ENCODE measurements around the gene CCNF.

Gene CCNF

GRCh38 chr16:2472885-2473445 is 43.7 kb downstream of the CCNF start:
- TF ChIP-seq MAX (IDR thresholded peaks at IDR 0.05), result no peak
- TF ChIP-seq CEBPB (IDR thresholded peaks at IDR 0.05), result no peak
- no peak for TF ChIP-seq EGR1 (IDR thresholded peaks at IDR 0.05)
- no peak for TF ChIP-seq RAD21 (IDR thresholded peaks at IDR 0.05; ENCODE audit: low read depth)
- no peak for TF ChIP-seq YY1 (IDR thresholded peaks at IDR 0.05; ENCODE audit: low read depth)
- TF ChIP-seq CREB1 (IDR thresholded peaks at IDR 0.05; ENCODE audit: low read depth), result no peak
- no peak for TF ChIP-seq FOXM1 (IDR thresholded peaks at IDR 0.05; ENCODE audit: borderline replicate concordance, low read depth)
- no peak for TF ChIP-seq TCF12 (IDR thresholded peaks at IDR 0.05; ENCODE audit: low read depth)
- TF ChIP-seq REST (IDR thresholded peaks at IDR 0.05; ENCODE audit: low read depth), result no peak
- TF ChIP-seq NFIC (IDR thresholded peaks at IDR 0.05), result no peak
- TF ChIP-seq EP300 (IDR thresholded peaks at IDR 0.05; ENCODE audit: borderline replicate concordance), result no peak
- no peak for TF ChIP-seq TEAD4 (IDR thresholded peaks at IDR 0.05)

- TF ChIP-seq ZBTB7A (IDR thresholded peaks at IDR 0.05; ENCODE audit: low read depth) (peak; percentile 74), CREB1 (IDR thresholded peaks at IDR 0.05; ENCODE audit: low read depth) (no peak), USF1 (IDR thresholded peaks at IDR 0.05) (no peak), TEAD4 (IDR thresholded peaks at IDR 0.05) (no peak), TCF12 (IDR thresholded peaks at IDR 0.05; ENCODE audit: low read depth) (no peak)
Observed at GRCh38 chr16:2473446-2473926, 44.2 kb downstream of the CCNF start.

GRCh38 chr16:2473999-2474876 is 45.0 kb downstream of the CCNF start:
- TF ChIP-seq TEAD4 (IDR thresholded peaks at IDR 0.05) (no peak), ZBTB7A (IDR thresholded peaks at IDR 0.05; ENCODE audit: low read depth) (peak; percentile 16; the same call in 1 of the 2 replicates), MAX (IDR thresholded peaks at IDR 0.05) (peak; percentile 75), EGR1 (IDR thresholded peaks at IDR 0.05) (no peak)

- TF ChIP-seq TCF12 (IDR thresholded peaks at IDR 0.05; ENCODE audit: low read depth) (no peak), TAF1 (IDR thresholded peaks at IDR 0.05; ENCODE audit: low read depth) (peak; percentile 51)
Observed at GRCh38 chr16:2474877-2475412, 45.7 kb downstream of the CCNF start, which contains the start of gene TBC1D24. TBC1D24 (plus strand) TSS chr16:2475127; CDS start chr16:2496149, 21,022 bp downstream.

- TF ChIP-seq RAD21 (IDR thresholded peaks at IDR 0.05; ENCODE audit: low read depth) (no peak), CEBPB (IDR thresholded peaks at IDR 0.05) (peak; percentile 32; the same call in 1 of the 2 replicates), YY1 (IDR thresholded peaks at IDR 0.05; ENCODE audit: low read depth) (no peak), EGR1 (IDR thresholded peaks at IDR 0.05) (no peak), ZBTB7A (IDR thresholded peaks at IDR 0.05; ENCODE audit: low read depth) (peak; percentile 86; the same call in 1 of the 2 replicates)
Observed at GRCh38 chr16:2475413-2476344, 46.4 kb downstream of the CCNF start.

- TF ChIP-seq FOXM1 (IDR thresholded peaks at IDR 0.05; ENCODE audit: borderline replicate concordance, low read depth), result no peak
- TF ChIP-seq TEAD4 (IDR thresholded peaks at IDR 0.05), result no peak
Observed at GRCh38 chr16:2476345-2476720, 47.1 kb downstream of the CCNF start.

GRCh38 chr16:2476741-2477140 is 47.5 kb downstream of the CCNF start:
- TF ChIP-seq EGR1 (IDR thresholded peaks at IDR 0.05), result no peak
- TF ChIP-seq TAF1 (IDR thresholded peaks at IDR 0.05; ENCODE audit: low read depth), result no peak
- no peak for TF ChIP-seq RAD21 (IDR thresholded peaks at IDR 0.05; ENCODE audit: low read depth)
- no peak for TF ChIP-seq CEBPB (IDR thresholded peaks at IDR 0.05)
- TF ChIP-seq USF1 (IDR thresholded peaks at IDR 0.05), result no peak
- TF ChIP-seq CREB1 (IDR thresholded peaks at IDR 0.05; ENCODE audit: low read depth), result no peak
- TF ChIP-seq TEAD4 (IDR thresholded peaks at IDR 0.05), result no peak
- TF ChIP-seq EP300 (IDR thresholded peaks at IDR 0.05; ENCODE audit: borderline replicate concordance), result no peak
- no peak for TF ChIP-seq YY1 (IDR thresholded peaks at IDR 0.05; ENCODE audit: low read depth)
- no peak for TF ChIP-seq NFIC (IDR thresholded peaks at IDR 0.05)
- TF ChIP-seq ZBTB7A (IDR thresholded peaks at IDR 0.05; ENCODE audit: low read depth), result no peak
- no peak for TF ChIP-seq FOXM1 (IDR thresholded peaks at IDR 0.05; ENCODE audit: borderline replicate concordance, low read depth)
- TF ChIP-seq TCF12 (IDR thresholded peaks at IDR 0.05; ENCODE audit: low read depth), result no peak
- no peak for TF ChIP-seq REST (IDR thresholded peaks at IDR 0.05; ENCODE audit: low read depth)
- no peak for TF ChIP-seq MAX (IDR thresholded peaks at IDR 0.05)
